CD14-positive monocyte (primary cell): ENCODE results near the gene ADNP2. TPM values are rescaled to one million over a fixed set of nuclear protein-coding genes. Genes with fewer than 3 reads are reported as not detected.

Experiments used
- DNase-seq, 3 donors: peaks; one replicate each; pipeline ENCODE4 v3.0.0-alpha.2; 2011 to 2022
- H2AFZ ChIP-seq: 2 replicates; pipeline ENCODE4 v1.6.0; 2012; ENCODE audit warnings: mild to moderate bottlenecking, low read depth, low read length, inconsistent platforms; ENCODE audit not compliant: insufficient read depth, poor library complexity, severe bottlenecking
- H3K27ac ChIP-seq, 2 donors: 1 replicate in 1 of 2; 2 replicates in 1 of 2; pipeline ENCODE4 v1.5.1; 2012 to 2013; ENCODE audit warnings: low read length in 2 of 2, control low read depth in 1 of 2, inconsistent platforms in 1 of 2, low read depth in 1 of 2, mild to moderate bottlenecking in 1 of 2
- H3K27me3 ChIP-seq, 2 donors: one replicate each; pipeline versions ENCODE4 v1.6.0 to v1.6.1; 2011 to 2013; ENCODE audit warnings: low read length in 2 of 2; ENCODE audit not compliant: control insufficient read depth in 2 of 2, insufficient read depth in 2 of 2
- H3K36me3 ChIP-seq, 2 donors: replicated peaks in 1 of 2; 1 replicate in 1 of 2; 2 replicates in 1 of 2; pipeline versions ENCODE4 v1.5.1 to v1.6.1; 2012 to 2013; ENCODE audit warnings: low read length in 2 of 2, control low read depth in 1 of 2, inconsistent platforms in 1 of 2, mild to moderate bottlenecking in 1 of 2; ENCODE audit not compliant: insufficient read depth in 2 of 2, control insufficient read depth in 1 of 2
- H3K4me1 ChIP-seq, 2 donors: 1 replicate in 1 of 2; 2 replicates in 1 of 2; pipeline versions ENCODE4 v1.5.1 to v1.6.1; 2012 to 2013; ENCODE audit warnings: low read length in 2 of 2, control low read depth in 1 of 2, inconsistent platforms in 1 of 2, mild to moderate bottlenecking in 1 of 2, moderate library complexity in 1 of 2; ENCODE audit not compliant: insufficient read depth in 2 of 2, control insufficient read depth in 1 of 2
- H3K4me2 ChIP-seq: replicated peaks from 2 replicates; pipeline ENCODE3; 2012; ENCODE audit warnings: low read length, moderate library complexity, mild to moderate bottlenecking; ENCODE audit not compliant: poor library complexity, severe bottlenecking; ENCODE audit errors: extremely low read depth
- H3K4me3 ChIP-seq, 3 experiments: fragments of 200-600 bp in 1 of 3; sonication (generic) in 1 of 3; replicated peaks in 1 of 3; 1 replicate in 2 of 3; 2 replicates in 1 of 3; pipeline ENCODE4 v1.5.1; 2011 to 2013; ENCODE audit warnings: low read length in 3 of 3, mild to moderate bottlenecking in 3 of 3, control low read depth in 2 of 3, low read depth in 2 of 3, inconsistent platforms in 1 of 3, moderate library complexity in 1 of 3
- H3K79me2 ChIP-seq: 2 replicates; pipeline ENCODE4 v1.6.0; 2012; ENCODE audit warnings: mild to moderate bottlenecking, control low read depth, inconsistent platforms, low read length, moderate library complexity; ENCODE audit not compliant: insufficient read depth
- H3K9ac ChIP-seq: 2 replicates; pipeline ENCODE4 v1.6.0; 2017; ENCODE audit warnings: low read length, mild to moderate bottlenecking; ENCODE audit not compliant: insufficient read depth, poor library complexity, severe bottlenecking
- H3K9me3 ChIP-seq, 2 donors: replicated peaks in 1 of 2; 1 replicate in 1 of 2; 2 replicates in 1 of 2; pipeline versions ENCODE4 v1.5.1 to v1.6.1; 2012 to 2013; ENCODE audit warnings: low read length in 2 of 2, control low read depth in 1 of 2; ENCODE audit not compliant: control insufficient read depth in 1 of 2, insufficient read depth in 1 of 2
- H4K20me1 ChIP-seq: 2 replicates; pipeline ENCODE4 v1.6.0; 2012; ENCODE audit warnings: mild to moderate bottlenecking, low read length, control low read depth, moderate library complexity; ENCODE audit not compliant: insufficient read depth
- H3K27ac Mint-ChIP-seq, 7 donors: one replicate each; pipeline ENCODE4 v1.8.0; 2020; ENCODE audit warnings: mild to moderate bottlenecking in 7 of 7, mixed read lengths in 7 of 7, moderate library complexity in 6 of 7, inconsistent platforms in 2 of 7
- H3K27me3 Mint-ChIP-seq, 3 donors: one replicate each; pipeline ENCODE4 v1.8.0; 2021 to 2022; ENCODE audit warnings: low read depth in 3 of 3, mild to moderate bottlenecking in 3 of 3, mixed read lengths in 3 of 3, moderate library complexity in 3 of 3, inconsistent platforms in 1 of 3
- H3K36me3 Mint-ChIP-seq, 2 donors: one replicate each; pipeline ENCODE4 v1.8.0; 2020; ENCODE audit warnings: mixed read lengths in 2 of 2, inconsistent platforms in 1 of 2, mild to moderate bottlenecking in 1 of 2
- H3K4me1 Mint-ChIP-seq: one replicate; pipeline ENCODE4 v1.8.0; 2020; ENCODE audit warnings: mild to moderate bottlenecking, mixed read lengths
- H3K4me3 Mint-ChIP-seq, 2 donors: one replicate each; pipeline ENCODE4 v1.8.0; 2020; ENCODE audit warnings: mild to moderate bottlenecking in 2 of 2, mixed read lengths in 2 of 2, moderate library complexity in 1 of 2
- H3K9me3 Mint-ChIP-seq, 7 donors: one replicate each; pipeline ENCODE4 v1.8.0; 2020 to 2022; ENCODE audit warnings: mixed read lengths in 7 of 7, mild to moderate bottlenecking in 6 of 7, moderate library complexity in 6 of 7, inconsistent platforms in 2 of 7
- WGBS: methylation state at CpG from one replicate; pipeline ENCODE4 v1.1.5; 2013; ENCODE audit warnings: missing lambda C conversion rate; ENCODE audit not compliant: insufficient coverage; 5-methylcytosine and 5-hydroxymethylcytosine counted together
- intact Hi-C, 2 donors: fragments of 100-400 bp; cut with micrococcal nuclease; formaldehyde crosslinking; loops; one replicate each; pipeline versions ENCODE4 v1.15.0 to v1.15.1; 2023
- polyA plus RNA-seq, 3 donors: library from polyadenylated mRNA; depleted of rRNA in 1 of 3; unstranded in 2 of 3; stranded (reverse) in 1 of 3; fragments of 300-500 nt in 2 of 3; fragments of >200 nt in 1 of 3; fragmentation: Illumina TruSeq in 2 of 3; gene quantifications; 1 replicate in 2 of 3; 2 replicates in 1 of 3; pipeline ENCODE4 v1.2.3, GENCODE V29; 2012 to 2021
- TF ChIP-seq, protein P1 (sequence below): fragments of 200-600 bp; IDR thresholded peaks from one replicate; pipeline ENCODE4 v1.8.0; 2022; ENCODE audit warnings: antibody characterized with exemption, mild to moderate bottlenecking

Gene ADNP2
- polyA plus RNA-seq, 3 donors, result 3.0 to 5.6 (median 3.6) TPM

DNA sequence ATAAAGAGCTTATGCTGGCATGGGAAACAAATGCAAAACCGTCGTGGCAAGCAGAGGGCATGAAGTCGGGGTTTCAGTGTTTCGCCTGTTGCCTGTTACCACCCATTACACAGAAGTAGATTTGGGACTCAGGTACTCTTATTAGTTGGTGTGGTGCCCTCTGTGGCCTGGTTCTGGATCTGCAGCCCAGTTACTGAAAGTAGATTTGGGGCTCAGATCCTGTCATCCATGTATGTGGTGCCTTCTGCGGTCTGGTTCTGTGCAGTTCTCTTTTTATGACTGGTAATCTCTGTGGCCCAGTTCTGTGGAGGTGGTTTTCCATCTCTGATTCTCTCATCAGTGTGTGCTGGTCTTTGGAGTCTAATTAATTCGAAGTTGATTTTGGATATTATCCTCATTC is 45.2 kb downstream of the ADNP2 start:
- no peak overlapping the region for H3K4me3 Mint-ChIP-seq
- Histone ChIP-seq H3K4me2 (no peak overlapping the region), H3K79me2 (no peaks in the 10 kb centered on the region), H3K27ac (no peak overlapping the region), H4K20me1 (no peaks in the 10 kb centered on the region), H3K4me1 (peaks cover under 1 to 2% of the 10 kb centered on the region in 2 donors), H3K36me3 (no peaks in the 10 kb centered on the region), H3K9ac (no peak overlapping the region), H3K27me3 (peaks cover 0 to 3% of the 10 kb centered on the region in 2 donors), H3K4me3 (no peak overlapping the region), H2AFZ (no peak overlapping the region), H3K9me3 (no peaks in the 10 kb centered on the region)
- WGBS, result no CpG with 5 or more reads among the region's 6 CpGs
- intact Hi-C loops, result loop anchor here in 1 of 2 donors (10.0 kb wide), 1 partner anchor 119 kb away; the partner anchor contains the start of gene RBFA
- peak in 2 of 3 donors; percentile 10 to 18 for DNase-seq
- H3K27ac Mint-ChIP-seq, result no peak overlapping the region
- H3K27me3 Mint-ChIP-seq, result peaks cover 8 to 11% (median 8%) of the 10 kb centered on the region in 3 donors
- H3K4me1 Mint-ChIP-seq, result peaks cover 2% of the 10 kb centered on the region
- H3K9me3 Mint-ChIP-seq, result no peaks in the 10 kb centered on the region
- TF ChIP-seq, protein P1, sequence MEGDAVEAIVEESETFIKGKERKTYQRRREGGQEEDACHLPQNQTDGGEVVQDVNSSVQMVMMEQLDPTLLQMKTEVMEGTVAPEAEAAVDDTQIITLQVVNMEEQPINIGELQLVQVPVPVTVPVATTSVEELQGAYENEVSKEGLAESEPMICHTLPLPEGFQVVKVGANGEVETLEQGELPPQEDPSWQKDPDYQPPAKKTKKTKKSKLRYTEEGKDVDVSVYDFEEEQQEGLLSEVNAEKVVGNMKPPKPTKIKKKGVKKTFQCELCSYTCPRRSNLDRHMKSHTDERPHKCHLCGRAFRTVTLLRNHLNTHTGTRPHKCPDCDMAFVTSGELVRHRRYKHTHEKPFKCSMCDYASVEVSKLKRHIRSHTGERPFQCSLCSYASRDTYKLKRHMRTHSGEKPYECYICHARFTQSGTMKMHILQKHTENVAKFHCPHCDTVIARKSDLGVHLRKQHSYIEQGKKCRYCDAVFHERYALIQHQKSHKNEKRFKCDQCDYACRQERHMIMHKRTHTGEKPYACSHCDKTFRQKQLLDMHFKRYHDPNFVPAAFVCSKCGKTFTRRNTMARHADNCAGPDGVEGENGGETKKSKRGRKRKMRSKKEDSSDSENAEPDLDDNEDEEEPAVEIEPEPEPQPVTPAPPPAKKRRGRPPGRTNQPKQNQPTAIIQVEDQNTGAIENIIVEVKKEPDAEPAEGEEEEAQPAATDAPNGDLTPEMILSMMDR, result peak; percentile 61
- peaks cover 0 to 2% of the 10 kb centered on the region in 2 donors for H3K36me3 Mint-ChIP-seq

- H3K36me3 ChIP-seq, result no peaks in the 10 kb centered on the region
- no peak overlapping the region for H3K4me3 ChIP-seq
- H3K27ac ChIP-seq, result no peak overlapping the region
- H3K27me3 ChIP-seq, result peaks cover 0 to 18% of the 10 kb centered on the region in 2 donors
- DNase-seq, result peak; percentile 38 to 51 (median 42)
- H3K9ac ChIP-seq, result no peak overlapping the region
- Mint-ChIP-seq H3K27ac (no peak overlapping the region), H3K4me3 (peak overlapping the region in 1 of 2 donors; percentile 46), H3K27me3 (peaks cover 7 to 36% (median 22%) of the 10 kb centered on the region in 3 donors), H3K9me3 (peaks cover 0 to 6% (median 4%) of the 10 kb centered on the region in 7 donors), H3K36me3 (peaks cover 0 to 14% of the 10 kb centered on the region in 2 donors), H3K4me1 (peaks cover 2% of the 10 kb centered on the region)
- no peaks in the 10 kb centered on the region for H3K79me2 ChIP-seq
- H3K9me3 ChIP-seq, result no peaks in the 10 kb centered on the region
- TF ChIP-seq, protein P1, result peak; percentile 96
- intact Hi-C loops, result loop anchor here (5.0 to 10.0 kb wide), 2 partner anchors 121 to 123 kb away; partner anchors contain the start of gene RBFA (in 1 of the 2)
- peaks cover 6 to 10% of the 10 kb centered on the region in 2 donors for H3K4me1 ChIP-seq
- WGBS, result 88% methylated on average over 2 of the region's 8 CpGs
- no peak overlapping the region for H2AFZ ChIP-seq
- no peaks in the 10 kb centered on the region for H4K20me1 ChIP-seq
- H3K4me2 ChIP-seq, result no peak overlapping the region
Observed at GRCh38 chr18:80157708-80158343, 48.8 kb downstream of the ADNP2 start.
